ENCODE results near the gene ZBTB4. TPM values are rescaled to one million over a fixed set of nuclear protein-coding genes. Genes with fewer than 3 reads are reported as not detected.

Gene ZBTB4
- total RNA-seq, 2 experiments from 2014 or later = 3.5 to 3.9 TPM

DNA sequence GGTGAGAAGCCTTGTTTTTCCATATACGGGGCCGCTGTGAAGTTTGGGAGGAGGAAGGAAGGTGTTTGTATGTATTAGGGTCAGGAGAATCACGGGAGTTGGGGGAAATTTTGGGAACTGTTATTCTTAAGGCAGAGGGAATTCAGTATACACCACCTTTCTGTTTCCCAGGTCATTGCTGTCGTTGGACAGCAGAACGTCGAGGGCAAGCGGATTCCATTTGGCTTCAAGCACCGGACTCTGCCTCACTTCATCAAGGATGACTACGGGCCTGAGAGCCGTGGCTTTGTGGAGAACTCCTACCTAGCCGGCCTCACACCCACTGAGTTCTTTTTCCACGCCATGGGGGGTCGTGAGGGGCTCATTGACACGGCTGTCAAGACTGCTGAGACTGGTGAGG lies 22.3 kb upstream of the ZBTB4 start:
- no peak for DNase-seq (ENCODE audit: low spot score)
- CTCF ChIA-PET (ENCODE audit: unreplicated experiment) = no interaction called here
- no peaks in the 10 kb centered on the region for H3K4me1 ChIP-seq (ENCODE audit: insufficient read depth, low read length, poor library complexity, severe bottlenecking)
- intact Hi-C loops (cut with micrococcal nuclease; ENCODE audit: unreplicated experiment) = no loop called here
- H4K20me1 ChIP-seq (ENCODE audit: insufficient read depth, low read length) = no peaks in the 10 kb centered on the region
- no TSS peak for BruUV-seq (replicated peaks)
- no peak overlapping the region for H2AFZ ChIP-seq (ENCODE audit: low read length)
- TF ChIP-seq, protein P1, sequence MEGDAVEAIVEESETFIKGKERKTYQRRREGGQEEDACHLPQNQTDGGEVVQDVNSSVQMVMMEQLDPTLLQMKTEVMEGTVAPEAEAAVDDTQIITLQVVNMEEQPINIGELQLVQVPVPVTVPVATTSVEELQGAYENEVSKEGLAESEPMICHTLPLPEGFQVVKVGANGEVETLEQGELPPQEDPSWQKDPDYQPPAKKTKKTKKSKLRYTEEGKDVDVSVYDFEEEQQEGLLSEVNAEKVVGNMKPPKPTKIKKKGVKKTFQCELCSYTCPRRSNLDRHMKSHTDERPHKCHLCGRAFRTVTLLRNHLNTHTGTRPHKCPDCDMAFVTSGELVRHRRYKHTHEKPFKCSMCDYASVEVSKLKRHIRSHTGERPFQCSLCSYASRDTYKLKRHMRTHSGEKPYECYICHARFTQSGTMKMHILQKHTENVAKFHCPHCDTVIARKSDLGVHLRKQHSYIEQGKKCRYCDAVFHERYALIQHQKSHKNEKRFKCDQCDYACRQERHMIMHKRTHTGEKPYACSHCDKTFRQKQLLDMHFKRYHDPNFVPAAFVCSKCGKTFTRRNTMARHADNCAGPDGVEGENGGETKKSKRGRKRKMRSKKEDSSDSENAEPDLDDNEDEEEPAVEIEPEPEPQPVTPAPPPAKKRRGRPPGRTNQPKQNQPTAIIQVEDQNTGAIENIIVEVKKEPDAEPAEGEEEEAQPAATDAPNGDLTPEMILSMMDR (conservative IDR thresholded peaks at IDR 0.05; ENCODE audit: low read length) = no peak
- TF ChIP-seq EZH2phosphoT487 (IDR thresholded peaks at IDR 0.05; ENCODE audit: borderline replicate concordance, low read depth, low read length) = no peak
- no peak overlapping the region for H3K27ac ChIP-seq (ENCODE audit: low read depth, low read length, poor library complexity, severe bottlenecking)
- H3K79me2 ChIP-seq (ENCODE audit: insufficient read depth, low read depth, low read length) = no peaks in the 10 kb centered on the region
- no peak overlapping the region for H3K4me3 ChIP-seq (ENCODE audit: low read depth, low read length, poor library complexity, severe bottlenecking)
- peaks cover 95% of the 10 kb centered on the region for H3K36me3 ChIP-seq (ENCODE audit: insufficient read depth, low read length)
- H3K9me3 ChIP-seq (ENCODE audit: low read length) = no peaks in the 10 kb centered on the region
- POLR2A ChIA-PET = no interaction called here
- H3K4me2 ChIP-seq (ENCODE audit: low read length) = no peak overlapping the region
- no peaks in the 10 kb centered on the region for H3K9me2 ChIP-seq (ENCODE audit: insufficient read depth, low read length)

DNA sequence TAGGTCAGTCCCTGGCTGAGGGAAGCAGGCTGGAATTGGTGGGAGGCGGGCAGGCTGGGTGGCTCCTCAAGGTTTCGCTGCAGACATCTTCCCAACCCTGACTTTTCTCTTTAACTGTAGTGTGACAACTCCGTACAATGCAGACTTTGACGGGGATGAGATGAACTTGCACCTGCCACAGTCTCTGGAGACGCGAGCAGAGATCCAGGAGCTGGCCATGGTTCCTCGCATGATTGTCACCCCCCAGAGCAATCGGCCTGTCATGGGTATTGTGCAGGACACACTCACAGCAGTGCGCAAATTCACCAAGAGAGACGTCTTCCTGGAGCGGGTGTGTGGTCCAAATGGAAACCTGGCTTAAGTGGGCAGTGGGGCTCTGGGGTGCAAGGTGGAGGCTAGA lies 19.7 kb upstream of the ZBTB4 start:
- Histone ChIP-seq H3K36me3 (ENCODE audit: insufficient read depth, low read length) (peaks cover 96% of the 10 kb centered on the region), H3K27ac (ENCODE audit: low read depth, low read length, poor library complexity, severe bottlenecking) (no peak overlapping the region), H3K4me1 (ENCODE audit: insufficient read depth, low read length, poor library complexity, severe bottlenecking) (no peaks in the 10 kb centered on the region), H3K4me2 (ENCODE audit: low read length) (no peak overlapping the region), H3K79me2 (ENCODE audit: insufficient read depth, low read depth, low read length) (peaks cover 20% of the 10 kb centered on the region), H3K9me2 (ENCODE audit: insufficient read depth, low read length) (no peaks in the 10 kb centered on the region), H4K20me1 (ENCODE audit: insufficient read depth, low read length) (no peaks in the 10 kb centered on the region), H3K4me3 (ENCODE audit: low read depth, low read length, poor library complexity, severe bottlenecking) (no peak overlapping the region), H2AFZ (ENCODE audit: low read length) (no peak overlapping the region), H3K9me3 (ENCODE audit: low read length) (no peaks in the 10 kb centered on the region)
- intact Hi-C loops (cut with micrococcal nuclease; ENCODE audit: unreplicated experiment) = no loop called here
- ChIA-PET CTCF (ENCODE audit: unreplicated experiment) (no interaction called here), POLR2A (no interaction called here)
- no peak for DNase-seq (ENCODE audit: low spot score)
- TF ChIP-seq, protein P1 (conservative IDR thresholded peaks at IDR 0.05; ENCODE audit: low read length) = no peak
- TF ChIP-seq EZH2phosphoT487 (IDR thresholded peaks at IDR 0.05; ENCODE audit: borderline replicate concordance, low read depth, low read length) = no peak
- BruUV-seq (replicated peaks) = no TSS peak

DNA sequence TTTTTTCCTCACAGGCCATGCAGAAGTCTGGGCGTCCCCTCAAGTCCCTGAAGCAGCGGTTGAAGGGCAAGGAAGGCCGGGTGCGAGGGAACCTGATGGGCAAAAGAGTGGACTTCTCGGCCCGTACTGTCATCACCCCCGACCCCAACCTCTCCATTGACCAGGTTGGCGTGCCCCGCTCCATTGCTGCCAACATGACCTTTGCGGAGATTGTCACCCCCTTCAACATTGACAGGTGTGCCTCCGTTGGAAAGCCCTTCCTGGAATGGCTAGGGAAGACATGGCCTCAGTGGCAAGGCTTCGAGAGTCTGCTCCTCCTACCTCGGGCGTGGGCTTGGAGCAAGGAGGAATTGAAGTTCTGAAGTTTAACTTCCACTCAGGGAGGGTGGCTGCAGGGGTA lies 18.2 kb upstream of the ZBTB4 start:
- BruUV-seq (replicated peaks) = no TSS peak
- ChIA-PET POLR2A (no interaction called here), CTCF (ENCODE audit: unreplicated experiment) (interaction anchor here (0.8 kb wide), 1 partner anchor 56 kb away, joined by 4 read pairs; no protein-coding TSS in a partner anchor)
- intact Hi-C loops (cut with micrococcal nuclease; ENCODE audit: unreplicated experiment) = no loop called here
- no peaks in the 10 kb centered on the region for H3K9me3 ChIP-seq (ENCODE audit: low read length)
- H3K4me1 ChIP-seq (ENCODE audit: insufficient read depth, low read length, poor library complexity, severe bottlenecking) = no peaks in the 10 kb centered on the region
- H3K4me3 ChIP-seq (ENCODE audit: low read depth, low read length, poor library complexity, severe bottlenecking) = no peak overlapping the region
- no peaks in the 10 kb centered on the region for H3K9me2 ChIP-seq (ENCODE audit: insufficient read depth, low read length)
- H3K79me2 ChIP-seq (ENCODE audit: insufficient read depth, low read depth, low read length) = peaks cover 35% of the 10 kb centered on the region
- no peak overlapping the region for H2AFZ ChIP-seq (ENCODE audit: low read length)
- H3K4me2 ChIP-seq (ENCODE audit: low read length) = no peak overlapping the region
- TF ChIP-seq EZH2phosphoT487 (IDR thresholded peaks at IDR 0.05; ENCODE audit: borderline replicate concordance, low read depth, low read length) = no peak
- TF ChIP-seq, protein P1 (conservative IDR thresholded peaks at IDR 0.05; ENCODE audit: low read length) = no peak
- no peak for DNase-seq (ENCODE audit: low spot score)
- H3K27ac ChIP-seq (ENCODE audit: low read depth, low read length, poor library complexity, severe bottlenecking) = no peak overlapping the region
- H3K36me3 ChIP-seq (ENCODE audit: insufficient read depth, low read length) = peaks cover 95% of the 10 kb centered on the region
- no peaks in the 10 kb centered on the region; the same call in 1 of the 2 replicates for H4K20me1 ChIP-seq (ENCODE audit: insufficient read depth, low read length)
